ENCODE results near the gene MAN2B2.
A peak's percentile ranks its signal among the peaks of the same experiment; 100 is the strongest.

The MAN2B2 gene

DNA sequence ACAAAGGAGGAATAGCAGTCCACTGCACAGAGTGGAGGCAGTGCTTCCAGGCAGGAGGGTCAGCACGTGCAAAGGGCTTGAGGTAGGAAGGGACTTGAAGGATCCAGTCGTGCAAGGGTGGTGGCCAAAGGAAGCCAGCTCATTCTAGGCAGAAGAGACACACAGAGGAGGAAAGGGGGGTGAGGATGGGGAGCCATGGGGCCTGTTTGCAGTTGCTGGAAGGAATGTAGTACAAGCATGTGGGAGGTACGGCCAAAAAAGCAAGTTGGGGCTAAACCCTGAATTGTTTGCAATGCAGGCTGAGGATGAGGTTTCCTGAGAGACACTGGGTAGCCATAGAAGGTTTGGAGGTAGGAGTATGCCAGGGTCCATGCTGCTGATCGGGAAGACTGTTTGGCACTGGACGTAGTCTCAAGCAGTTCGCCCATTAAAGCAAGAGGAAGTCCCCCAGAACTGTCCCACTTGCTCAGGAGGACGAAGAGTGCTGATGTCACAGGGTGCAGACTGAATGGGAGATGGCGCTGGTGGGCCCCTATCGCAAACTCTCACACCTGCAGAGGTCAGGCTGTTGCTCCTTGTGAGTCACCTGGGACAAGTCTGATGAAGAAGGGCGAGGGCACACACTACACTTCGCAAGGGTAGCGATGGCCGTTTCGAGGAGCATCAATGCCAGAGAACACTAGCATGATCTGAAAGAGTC, 9.1 kb upstream of the MAN2B2 start:
- H3K27ac Mint-ChIP-seq: no peak overlapping the region
- no peaks in the 10 kb centered on the region for H3K36me3 Mint-ChIP-seq (ENCODE audit: low read depth)
- no peaks in the 10 kb centered on the region for H3K9me3 Mint-ChIP-seq
- TF ChIP-seq CTCF (IDR thresholded peaks at IDR 0.05; ENCODE audit: unreplicated experiment in 3 of 3): no peak
- peak overlapping the region; percentile 16 to 41 (median 19) for H3K4me3 Mint-ChIP-seq
- no peaks in the 10 kb centered on the region for H3K4me1 Mint-ChIP-seq
- peaks cover 89% of the 10 kb centered on the region for H3K27me3 Mint-ChIP-seq (ENCODE audit: low read depth)

DNA sequence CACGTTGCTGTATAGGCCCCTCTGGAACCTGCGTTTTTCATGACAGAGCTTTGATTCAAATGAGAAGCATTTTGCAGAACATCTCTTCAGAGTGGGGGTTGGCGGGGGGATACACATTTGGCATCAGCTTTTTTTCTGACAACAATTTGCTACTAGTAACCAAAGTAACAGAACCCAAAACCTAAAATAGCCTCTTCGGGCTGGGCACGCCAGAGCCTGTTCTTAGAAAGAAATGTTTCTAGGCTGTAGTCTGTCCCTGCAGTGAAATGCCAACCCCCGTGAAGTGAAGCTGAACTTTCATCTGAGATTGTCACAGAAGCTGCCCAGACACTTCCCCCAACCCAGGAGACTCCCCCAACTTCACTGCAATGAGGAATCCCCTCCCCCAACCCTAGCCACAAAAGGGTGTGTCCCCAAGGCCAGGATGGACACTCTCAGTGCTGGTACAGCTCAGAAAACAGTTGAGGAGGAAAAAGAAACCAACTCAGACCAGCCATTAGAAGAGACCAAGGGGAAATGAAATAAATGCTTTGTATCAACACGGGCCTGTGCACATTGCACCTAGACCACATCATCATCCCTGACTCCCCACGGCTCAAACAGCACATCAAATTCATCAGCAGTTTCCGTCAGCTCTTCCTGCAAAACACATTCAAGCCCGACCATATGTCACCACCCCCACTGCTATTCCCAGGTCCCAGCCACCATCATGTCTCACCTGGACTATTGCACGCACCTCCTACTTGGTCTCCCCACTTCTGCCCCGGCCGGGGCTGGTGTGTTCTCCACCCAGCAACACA, 8.4 kb upstream of the MAN2B2 start:
- no peak for TF ChIP-seq CTCF (IDR thresholded peaks at IDR 0.05; ENCODE audit: unreplicated experiment in 3 of 3)
- Mint-ChIP-seq H3K27ac (no peak overlapping the region), H3K4me3 (peak overlapping the region in 2 of 3 experiments; percentile 15 to 48), H3K4me1 (no peaks in the 10 kb centered on the region), H3K36me3 (ENCODE audit: low read depth) (no peaks in the 10 kb centered on the region), H3K27me3 (ENCODE audit: low read depth) (peaks cover 89% of the 10 kb centered on the region), H3K9me3 (no peaks in the 10 kb centered on the region)

- H3K27me3 Mint-ChIP-seq (ENCODE audit: low read depth): peaks cover 87% of the 10 kb centered on the region
- no peaks in the 10 kb centered on the region for H3K36me3 Mint-ChIP-seq (ENCODE audit: low read depth)
- no peak overlapping the region for H3K27ac Mint-ChIP-seq
- TF ChIP-seq CTCF (IDR thresholded peaks at IDR 0.05; ENCODE audit: unreplicated experiment in 3 of 3): no peak
- no peaks in the 10 kb centered on the region for H3K4me1 Mint-ChIP-seq
- H3K9me3 Mint-ChIP-seq: no peaks in the 10 kb centered on the region
- peak overlapping the region in 1 of 3 experiments; percentile 15 for H3K4me3 Mint-ChIP-seq
Observed at GRCh38 chr4:6567218-6567617, 7.8 kb upstream of the MAN2B2 start.

GRCh38 chr4:6568148-6568547, 6.8 kb upstream of the MAN2B2 start:
- TF ChIP-seq CTCF (IDR thresholded peaks at IDR 0.05; ENCODE audit: unreplicated experiment in 3 of 3): no peak
- Mint-ChIP-seq H3K9me3 (no peaks in the 10 kb centered on the region), H3K4me3 (no peak overlapping the region), H3K27ac (no peak overlapping the region), H3K4me1 (no peaks in the 10 kb centered on the region), H3K27me3 (ENCODE audit: low read depth) (peaks cover 87% of the 10 kb centered on the region), H3K36me3 (ENCODE audit: low read depth) (no peaks in the 10 kb centered on the region)

- no peak for TF ChIP-seq CTCF (IDR thresholded peaks at IDR 0.05; ENCODE audit: unreplicated experiment in 3 of 3)
- Mint-ChIP-seq H3K27me3 (ENCODE audit: low read depth) (peaks cover 89% of the 10 kb centered on the region), H3K9me3 (no peaks in the 10 kb centered on the region), H3K36me3 (ENCODE audit: low read depth) (no peaks in the 10 kb centered on the region), H3K4me1 (no peaks in the 10 kb centered on the region), H3K27ac (no peak overlapping the region), H3K4me3 (no peak overlapping the region)
Observed at GRCh38 chr4:6568689-6569332, 6.2 kb upstream of the MAN2B2 start.

All from nephron (organoid).